Neuron (in vitro differentiated cells): ENCODE results near the gene CFHR2.
"Not testable (repeated sequence)": the region's sequence is repeated elsewhere in the genome, so short reads cannot be mapped to it uniquely, and the experiment has no call there.

Source experiments
- H2AFZ ChIP-seq: one replicate; pipeline ENCODE4 v1.6.1; 2013; ENCODE audit warnings: low read depth, mild to moderate bottlenecking, inconsistent platforms, low read length, moderate library complexity
- H3K27me3 ChIP-seq: one replicate; pipeline ENCODE4 v1.6.1; 2013; ENCODE audit warnings: low read length; ENCODE audit not compliant: insufficient read depth
- H3K36me3 ChIP-seq: one replicate; pipeline ENCODE4 v1.6.1; 2013; ENCODE audit warnings: low read length; ENCODE audit not compliant: insufficient read depth
- H3K4me1 ChIP-seq: one replicate; pipeline ENCODE4 v1.6.1; 2013; ENCODE audit warnings: low read length; ENCODE audit not compliant: insufficient read depth
- H3K4me3 ChIP-seq: 2 replicates; pipeline ENCODE4 v1.5.1; 2013; ENCODE audit warnings: mild to moderate bottlenecking, low read length, moderate library complexity
- H3K9me3 ChIP-seq: one replicate; pipeline ENCODE4 v1.6.1; 2013; ENCODE audit warnings: low read length

The CFHR2 gene

GRCh38 chr1:196943568-196943967 is at the start of gene CFHR2:
Gene CFHR2, plus strand, starts transcription at chr1:196943738. Its CDS starts 143 bp downstream, at chr1:196943881.
- H3K36me3 ChIP-seq, H3K4me3 ChIP-seq, H3K27me3 ChIP-seq, H3K4me1 ChIP-seq, H2AFZ ChIP-seq, H3K9me3 ChIP-seq: not testable (repeated sequence)

- Histone ChIP-seq H2AFZ (no peak overlapping the region), H3K36me3 (no peaks in the 10 kb centered on the region), H3K27me3 (no peaks in the 10 kb centered on the region), H3K9me3 (peaks cover 1% of the 10 kb centered on the region), H3K4me1 (no peaks in the 10 kb centered on the region), H3K4me3 (no peak overlapping the region)
These were observed 47.2 kb upstream of the CFHR2 start for GRCh38 chr1:196896355-196896754.

GRCh38 chr1:196897158-196897828 is 46.2 kb upstream of the CFHR2 start:
- no peak overlapping the region for H2AFZ ChIP-seq

GRCh38 chr1:196902344-196902743 is 41.2 kb upstream of the CFHR2 start:
- no peaks in the 10 kb centered on the region for H3K27me3 ChIP-seq
- no peak overlapping the region for H2AFZ ChIP-seq
- no peaks in the 10 kb centered on the region for H3K36me3 ChIP-seq
- peaks cover 1% of the 10 kb centered on the region for H3K9me3 ChIP-seq
- H3K4me3 ChIP-seq, result no peak overlapping the region
- H3K4me1 ChIP-seq, result no peaks in the 10 kb centered on the region

More at GRCh38 chr1:196897158-196897828, 46.2 kb upstream of the CFHR2 start:
- H3K9me3 ChIP-seq, result peaks cover 1% of the 10 kb centered on the region
- H3K4me1 ChIP-seq, result no peaks in the 10 kb centered on the region
- H3K4me3 ChIP-seq, result no peak overlapping the region
- H3K36me3 ChIP-seq, result no peaks in the 10 kb centered on the region
- no peaks in the 10 kb centered on the region for H3K27me3 ChIP-seq

- H3K4me1 ChIP-seq, result no peaks in the 10 kb centered on the region
- no peak overlapping the region for H2AFZ ChIP-seq
- no peak overlapping the region for H3K4me3 ChIP-seq
These were observed 33.3 kb upstream of the CFHR2 start for GRCh38 chr1:196910215-196910614.

GRCh38 chr1:196912283-196912682 is 31.3 kb upstream of the CFHR2 start:
- not testable (repeated sequence) for H3K9me3 ChIP-seq, H3K4me3 ChIP-seq, H3K36me3 ChIP-seq, H3K27me3 ChIP-seq, H3K4me1 ChIP-seq, H2AFZ ChIP-seq

More at GRCh38 chr1:196910215-196910614, 33.3 kb upstream of the CFHR2 start:
- Histone ChIP-seq H3K27me3 (no peaks in the 10 kb centered on the region), H3K9me3 (no peaks in the 10 kb centered on the region), H3K36me3 (no peaks in the 10 kb centered on the region)

- not testable (repeated sequence) for H2AFZ ChIP-seq, H3K4me3 ChIP-seq, H3K9me3 ChIP-seq, H3K4me1 ChIP-seq, H3K36me3 ChIP-seq, H3K27me3 ChIP-seq
These were observed 16.7 kb upstream of the CFHR2 start for GRCh38 chr1:196926839-196927238.

GRCh38 chr1:196932853-196933252 is 10.7 kb upstream of the CFHR2 start:
- not testable (repeated sequence) for H2AFZ ChIP-seq, H3K4me1 ChIP-seq, H3K27me3 ChIP-seq, H3K9me3 ChIP-seq, H3K4me3 ChIP-seq, H3K36me3 ChIP-seq

- no peaks in the 10 kb centered on the region for H3K4me1 ChIP-seq
- H3K27me3 ChIP-seq, result no peaks in the 10 kb centered on the region
- no peak overlapping the region for H3K4me3 ChIP-seq
- H2AFZ ChIP-seq, result no peak overlapping the region
- no peaks in the 10 kb centered on the region for H3K9me3 ChIP-seq
- H3K36me3 ChIP-seq, result no peaks in the 10 kb centered on the region
These were observed 9.9 kb upstream of the CFHR2 start for GRCh38 chr1:196933531-196934189.

- not testable (repeated sequence) for H3K36me3 ChIP-seq, H3K4me3 ChIP-seq, H2AFZ ChIP-seq, H3K4me1 ChIP-seq, H3K27me3 ChIP-seq, H3K9me3 ChIP-seq
These were observed 2.1 kb upstream of the CFHR2 start for GRCh38 chr1:196941474-196941873.

GRCh38 chr1:196951711-196952394 is 8.3 kb downstream of the CFHR2 start:
- H3K27me3 ChIP-seq, result no peaks in the 10 kb centered on the region
- no peaks in the 10 kb centered on the region for H3K4me1 ChIP-seq
- no peaks in the 10 kb centered on the region for H3K9me3 ChIP-seq
- no peak overlapping the region for H3K4me3 ChIP-seq
- H3K36me3 ChIP-seq, result no peaks in the 10 kb centered on the region
- no peak overlapping the region for H2AFZ ChIP-seq

- no peak overlapping the region for H2AFZ ChIP-seq
- no peaks in the 10 kb centered on the region for H3K4me1 ChIP-seq
- no peaks in the 10 kb centered on the region for H3K36me3 ChIP-seq
- H3K27me3 ChIP-seq, result no peaks in the 10 kb centered on the region
- no peak overlapping the region for H3K4me3 ChIP-seq
- no peaks in the 10 kb centered on the region for H3K9me3 ChIP-seq
These were observed 11.2 kb downstream of the CFHR2 start for GRCh38 chr1:196954778-196955177.

- Histone ChIP-seq H2AFZ (no peak overlapping the region), H3K27me3 (no peaks in the 10 kb centered on the region), H3K4me3 (no peak overlapping the region), H3K4me1 (no peaks in the 10 kb centered on the region), H3K9me3 (no peaks in the 10 kb centered on the region), H3K36me3 (no peaks in the 10 kb centered on the region)
These were observed 12.4 kb downstream of the CFHR2 start for GRCh38 chr1:196955926-196956325.
